Stimulated activated CD4-positive, alpha-beta T cell treated with anti-CD3 and anti-CD28 coated beads, Interleukin-4, amount 100 ng/mL, for 1 hour (primary cell): ENCODE data around the gene PKD1.

Experiments
- DNase-seq: peaks from one replicate; pipeline ENCODE4 v3.0.0-alpha.2; 2020

PKD1 gene

DNA sequence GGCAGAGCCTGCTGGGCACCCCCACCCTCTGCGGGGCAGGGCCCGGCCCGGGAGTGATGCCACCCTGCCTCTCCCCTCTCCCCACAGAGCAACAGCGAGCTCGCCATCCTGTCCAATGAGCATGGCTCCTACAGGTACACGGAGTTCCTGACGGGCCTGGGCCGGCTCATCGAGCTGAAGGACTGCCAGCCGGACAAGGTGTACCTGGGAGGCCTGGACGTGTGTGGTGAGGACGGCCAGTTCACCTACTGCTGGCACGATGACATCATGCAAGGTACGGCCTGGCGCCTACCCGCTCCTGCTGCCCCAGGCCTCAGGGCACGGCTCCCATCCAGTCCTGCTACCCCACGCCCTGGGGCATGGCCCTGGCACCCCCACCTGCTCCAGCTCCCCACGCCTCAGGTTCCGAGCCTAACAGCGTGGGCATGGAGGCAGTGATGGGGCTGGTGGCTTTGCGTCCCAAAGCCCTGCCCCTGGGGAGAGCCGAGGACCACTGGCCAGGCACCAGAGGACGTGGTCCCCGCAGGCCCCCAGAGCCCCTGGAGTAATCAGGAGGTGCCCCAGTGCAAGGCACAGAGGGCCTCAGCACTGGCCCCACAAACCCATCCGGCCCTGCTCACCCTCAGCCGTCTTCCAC, 49.5 kb downstream of the PKD1 start:
- DNase-seq = no peak

DNA sequence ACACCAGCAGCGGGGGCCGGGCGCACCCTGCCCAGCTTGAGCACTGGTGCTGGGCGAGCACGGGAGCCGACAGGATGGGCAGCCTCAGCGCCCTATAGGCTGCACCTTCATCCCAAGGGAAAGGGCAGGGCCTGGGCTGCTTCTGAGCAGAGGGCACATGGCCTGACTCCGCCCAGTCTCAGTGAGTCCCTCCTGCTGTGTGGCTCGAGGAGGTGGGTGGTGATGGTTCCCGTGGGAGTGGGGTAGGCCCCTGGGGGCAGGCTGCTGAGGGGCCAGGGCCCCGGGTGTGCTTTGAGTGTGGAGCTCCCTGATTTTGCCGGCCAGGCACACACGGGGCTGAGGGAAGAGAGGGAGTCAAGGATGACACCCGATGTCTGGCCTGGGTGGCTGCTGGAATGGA, 50.0 kb downstream of the PKD1 start:
- DNase-seq = no peak

DNA sequence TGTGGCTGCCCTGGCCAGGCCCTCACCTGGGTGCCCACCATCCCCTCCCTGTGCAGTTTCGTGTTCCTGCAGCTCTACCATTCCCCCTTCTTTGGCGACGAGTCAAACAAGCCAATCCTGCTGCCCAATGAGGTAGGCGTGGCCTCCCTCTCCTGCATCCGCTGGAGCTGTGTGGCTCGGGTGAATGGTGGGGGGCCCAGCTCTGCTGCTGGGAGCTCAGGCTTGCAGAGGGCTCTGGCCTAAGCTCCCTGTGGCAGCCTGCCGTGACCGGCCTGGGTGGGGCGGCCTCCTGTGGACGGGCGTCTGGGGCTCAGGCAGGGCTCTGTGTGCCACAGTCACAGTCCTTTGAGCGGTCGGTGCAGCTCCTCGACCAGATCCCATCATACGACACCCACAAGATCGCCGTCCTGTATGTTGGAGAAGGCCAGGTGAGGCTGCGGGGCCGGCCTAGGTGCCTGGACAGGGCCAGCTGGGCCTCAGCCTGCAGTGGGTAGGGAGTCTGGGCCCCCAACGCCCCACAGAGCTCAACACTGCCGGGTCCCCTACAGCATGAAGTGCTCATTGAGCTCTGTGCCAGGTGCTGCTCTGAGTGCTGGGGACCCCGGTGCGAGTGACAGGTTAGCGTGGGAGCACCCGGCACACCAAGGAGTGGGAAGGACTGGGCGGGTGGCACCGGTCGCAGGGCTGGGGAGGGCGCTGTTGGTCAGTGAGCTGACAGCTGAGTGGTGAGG, 50.6 kb downstream of the PKD1 start:
- no peak for DNase-seq

DNA sequence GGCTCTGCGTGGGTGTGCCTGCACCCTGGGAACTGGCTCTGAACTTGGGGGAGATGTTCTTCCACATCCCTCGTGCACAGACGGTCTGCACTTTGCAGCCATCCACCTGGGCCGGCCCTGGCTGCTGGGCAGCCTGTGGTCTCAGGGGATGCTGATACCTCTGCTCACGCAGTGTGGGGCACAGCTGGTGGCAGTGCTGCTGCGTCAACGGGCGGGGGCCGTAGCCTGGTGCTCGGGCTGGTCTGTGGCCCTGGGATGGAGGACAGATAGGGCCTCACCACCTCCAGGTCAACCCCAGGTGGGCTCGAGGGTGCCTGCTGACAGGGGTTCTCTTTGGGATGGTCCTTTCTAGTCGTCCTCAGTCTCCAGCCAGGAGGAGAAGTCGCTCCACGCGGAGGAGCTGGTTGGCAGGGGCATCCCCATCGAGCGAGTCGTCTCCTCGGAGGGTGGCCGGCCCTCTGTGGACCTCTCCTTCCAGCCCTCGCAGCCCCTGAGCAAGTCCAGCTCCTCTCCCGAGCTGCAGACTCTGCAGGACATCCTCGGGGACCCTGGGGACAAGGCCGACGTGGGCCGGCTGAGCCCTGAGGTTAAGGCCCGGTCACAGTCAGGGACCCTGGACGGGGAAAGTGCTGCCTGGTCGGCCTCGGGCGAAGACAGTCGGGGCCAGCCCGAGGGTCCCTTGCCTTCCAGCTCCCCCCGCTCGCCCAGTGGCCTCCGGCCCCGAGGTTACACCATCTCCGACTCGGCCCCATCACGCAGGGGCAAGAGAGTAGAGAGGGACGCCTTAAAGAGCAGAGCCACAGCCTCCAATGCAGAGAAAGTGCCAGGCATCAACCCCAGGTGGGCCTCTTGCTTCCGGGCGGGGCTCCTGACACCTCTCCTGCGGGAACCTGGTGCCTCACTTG, 51.6 kb downstream of the PKD1 start:
- no peak for DNase-seq

DNA sequence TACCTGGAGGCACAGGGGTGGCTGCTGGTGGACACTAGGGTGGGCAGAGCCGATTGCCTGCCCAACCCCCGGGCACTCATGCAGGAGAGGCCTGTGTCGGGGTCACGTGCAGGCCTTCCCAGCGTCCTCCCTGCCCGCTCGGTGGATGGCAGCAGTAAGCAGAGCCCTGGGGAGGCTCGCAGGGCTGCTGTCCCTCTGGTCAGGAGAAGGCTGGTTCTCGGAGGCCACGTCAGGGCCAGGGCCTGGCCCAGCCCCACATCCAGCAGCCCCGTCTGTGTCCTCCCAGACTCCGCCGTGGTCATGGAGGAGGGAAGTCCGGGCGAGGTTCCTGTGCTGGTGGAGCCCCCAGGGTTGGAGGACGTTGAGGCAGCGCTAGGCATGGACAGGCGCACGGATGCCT, 52.3 kb downstream of the PKD1 start:
- DNase-seq = no peak

DNA sequence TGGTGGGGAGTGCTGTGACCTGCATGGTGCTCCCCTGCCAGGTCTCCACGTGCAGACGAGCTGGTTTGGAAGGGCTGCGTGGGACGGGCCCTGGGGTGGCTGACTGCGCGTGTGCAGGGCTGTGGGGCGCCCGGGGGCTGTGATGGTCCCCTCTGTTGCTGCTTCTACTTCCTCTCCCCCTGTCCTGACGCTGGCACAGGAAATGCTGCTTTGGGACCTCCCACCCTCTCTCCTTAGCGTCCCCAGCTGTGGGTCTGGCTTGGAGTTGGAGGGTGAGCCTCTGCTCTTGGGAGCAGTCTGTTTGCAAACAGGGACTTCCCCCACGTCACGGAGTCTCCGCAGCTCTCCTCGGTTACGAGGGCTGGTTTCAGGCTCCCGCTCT, 52.7 kb downstream of the PKD1 start:
- no peak for DNase-seq

DNA sequence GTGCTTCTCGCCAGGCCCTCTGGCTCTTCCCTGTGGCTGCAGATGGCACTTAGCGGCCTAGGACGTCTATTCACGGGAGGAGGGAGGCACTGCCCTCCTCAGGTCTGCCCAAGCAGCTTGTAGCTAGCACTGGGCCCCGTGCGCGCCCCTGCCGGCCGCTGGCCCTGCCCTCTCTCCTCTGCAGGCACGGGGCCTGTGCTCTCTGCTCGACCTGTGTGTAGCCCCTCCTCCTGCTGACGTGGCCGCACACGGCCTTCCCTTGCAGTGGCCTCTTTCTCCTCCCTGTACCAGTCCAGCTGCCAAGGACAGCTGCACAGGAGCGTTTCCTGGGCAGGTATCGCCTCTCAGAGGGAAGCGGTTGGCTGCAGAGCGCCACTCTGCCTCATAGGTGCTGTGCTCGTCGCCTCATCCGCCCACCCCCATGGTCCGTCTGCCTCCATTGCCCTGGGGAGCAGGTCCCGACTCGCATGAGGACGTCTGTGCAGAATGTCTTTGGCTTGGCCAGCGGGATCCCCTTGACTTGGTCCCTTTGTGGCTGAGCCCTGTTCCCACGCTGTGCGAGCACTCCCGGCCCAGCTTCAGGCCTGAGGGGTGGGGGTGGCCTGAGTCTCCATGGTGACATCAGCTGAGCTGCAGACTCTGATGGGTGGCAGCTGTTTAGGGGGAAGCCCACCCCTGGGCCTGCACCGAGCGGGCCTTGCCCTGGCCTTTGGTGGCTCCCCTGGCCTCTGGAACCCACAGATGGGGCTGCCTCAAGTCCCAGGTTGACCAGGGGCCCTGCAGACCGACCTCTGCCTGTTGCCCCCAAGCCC, 53.3 kb downstream of the PKD1 start:
- no peak for DNase-seq

DNA sequence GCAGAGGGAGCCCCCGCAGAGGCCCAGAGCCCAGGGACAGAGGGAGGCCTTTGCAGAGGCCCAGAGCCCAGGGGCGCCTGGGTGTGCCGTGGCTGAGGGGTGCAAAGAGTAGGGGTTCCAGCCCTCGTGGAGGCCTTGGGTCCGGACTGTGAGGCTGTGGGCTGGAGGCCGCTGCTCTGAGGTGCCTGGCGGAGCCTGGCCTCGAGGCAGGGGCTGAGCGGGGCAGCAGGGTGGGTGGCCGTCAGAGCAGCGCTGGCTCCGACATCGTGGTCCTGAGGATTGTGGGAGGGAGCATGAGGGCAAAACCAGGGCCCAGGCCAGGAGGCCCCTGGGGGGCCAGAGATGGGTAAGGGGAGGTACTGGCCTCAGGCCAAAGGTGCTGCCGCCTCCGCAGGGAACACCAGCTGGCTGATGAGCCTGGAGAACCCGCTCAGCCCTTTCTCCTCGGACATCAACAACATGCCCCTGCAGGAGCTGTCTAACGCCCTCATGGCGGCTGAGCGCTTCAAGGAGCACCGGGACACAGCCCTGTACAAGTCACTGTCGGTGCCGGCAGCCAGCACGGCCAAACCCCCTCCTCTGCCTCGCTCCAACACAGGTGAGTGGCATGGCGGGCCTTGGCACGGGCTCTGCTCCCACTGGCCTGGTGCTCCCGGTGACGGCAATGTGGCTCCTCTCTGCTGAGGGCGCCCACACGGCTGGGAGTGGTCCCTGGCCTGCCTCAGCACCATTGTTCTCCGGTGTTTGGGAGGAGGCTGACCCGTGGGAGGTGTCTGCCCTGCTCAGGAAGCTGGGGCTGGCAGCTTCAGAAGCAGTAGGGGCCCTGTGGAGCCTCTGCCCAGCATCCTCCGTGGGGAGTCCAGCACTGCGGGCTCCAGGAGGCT, 54.3 kb downstream of the PKD1 start:
- DNase-seq = no peak

DNA sequence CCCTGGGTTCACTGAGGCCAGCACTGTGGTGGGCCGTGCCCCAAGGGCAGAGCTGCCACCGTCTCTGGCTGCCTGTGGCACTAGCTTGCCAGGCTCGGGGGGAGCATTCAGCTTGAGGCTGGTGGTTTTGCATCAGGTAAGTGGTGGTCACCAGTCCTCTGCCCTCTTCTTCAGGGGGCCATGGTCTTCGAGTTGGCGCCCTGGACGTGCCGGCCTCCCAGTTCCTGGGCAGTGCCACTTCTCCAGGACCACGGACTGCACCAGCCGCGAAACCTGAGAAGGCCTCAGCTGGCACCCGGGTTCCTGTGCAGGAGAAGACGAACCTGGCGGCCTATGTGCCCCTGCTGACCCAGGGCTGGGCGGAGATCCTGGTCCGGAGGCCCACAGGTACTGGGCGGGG, 55.7 kb downstream of the PKD1 start:
- no peak for DNase-seq

DNA sequence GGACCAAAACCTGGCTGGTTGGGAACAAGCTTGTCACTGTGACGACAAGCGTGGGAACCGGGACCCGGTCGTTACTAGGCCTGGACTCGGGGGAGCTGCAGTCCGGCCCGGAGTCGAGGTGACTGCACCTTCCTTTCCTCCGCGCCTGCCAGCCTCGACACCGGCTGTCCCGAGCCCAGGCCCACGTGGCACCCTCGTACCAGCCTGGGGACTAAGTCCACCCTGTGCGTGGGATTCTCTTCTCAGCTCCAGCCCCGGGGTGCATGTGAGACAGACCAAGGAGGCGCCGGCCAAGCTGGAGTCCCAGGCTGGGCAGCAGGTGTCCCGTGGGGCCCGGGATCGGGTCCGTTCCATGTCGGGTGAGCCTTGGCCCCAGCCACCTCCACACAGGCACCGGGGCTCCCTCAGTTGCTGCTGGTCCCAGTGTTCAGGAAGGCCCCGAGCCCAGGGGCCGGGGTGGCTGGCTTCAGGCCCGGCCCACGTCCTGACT, 56.3 kb downstream of the PKD1 start:
- DNase-seq = no peak

DNA sequence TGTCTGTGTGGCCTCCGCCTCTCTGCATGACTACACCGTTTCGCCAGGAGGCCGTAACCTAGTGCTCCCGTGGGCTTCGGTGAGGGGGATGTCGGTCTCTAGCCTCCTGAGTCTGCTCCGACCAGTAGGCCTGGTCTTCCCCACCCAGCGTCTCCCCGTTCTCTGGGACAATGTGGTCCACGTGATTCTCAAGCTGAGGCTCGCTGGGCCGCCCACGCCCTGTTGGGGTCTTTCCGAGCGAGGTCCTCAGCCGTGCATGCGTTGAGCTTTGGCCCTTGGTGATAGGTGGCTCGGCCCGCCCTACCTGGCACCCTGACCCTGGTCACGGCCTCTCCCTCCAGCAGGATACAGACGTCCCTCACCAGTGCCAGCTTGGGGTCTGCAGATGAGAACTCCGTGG, 57.0 kb downstream of the PKD1 start:
- no peak for DNase-seq

DNA sequence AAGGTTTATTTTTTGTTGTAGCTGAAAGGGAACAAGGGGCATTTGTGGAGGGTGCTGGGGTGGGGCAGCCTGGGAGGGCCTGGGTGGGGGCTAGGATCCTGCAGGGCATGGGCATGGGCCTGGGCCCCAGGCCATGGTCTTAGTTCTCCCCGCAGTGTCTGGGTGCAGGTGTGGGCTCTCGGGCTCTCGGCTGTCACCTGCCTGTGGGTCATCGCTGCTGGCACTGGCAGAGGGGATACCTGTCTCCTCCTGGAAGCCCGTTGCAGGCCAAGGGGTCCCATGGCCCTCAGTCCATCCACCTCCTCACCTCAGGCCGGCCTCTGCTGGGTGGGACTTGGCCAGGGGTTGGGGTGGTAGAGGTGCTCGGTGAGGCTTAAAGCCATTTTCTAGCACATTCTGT, 57.6 kb downstream of the PKD1 start:
- no peak for DNase-seq

DNA sequence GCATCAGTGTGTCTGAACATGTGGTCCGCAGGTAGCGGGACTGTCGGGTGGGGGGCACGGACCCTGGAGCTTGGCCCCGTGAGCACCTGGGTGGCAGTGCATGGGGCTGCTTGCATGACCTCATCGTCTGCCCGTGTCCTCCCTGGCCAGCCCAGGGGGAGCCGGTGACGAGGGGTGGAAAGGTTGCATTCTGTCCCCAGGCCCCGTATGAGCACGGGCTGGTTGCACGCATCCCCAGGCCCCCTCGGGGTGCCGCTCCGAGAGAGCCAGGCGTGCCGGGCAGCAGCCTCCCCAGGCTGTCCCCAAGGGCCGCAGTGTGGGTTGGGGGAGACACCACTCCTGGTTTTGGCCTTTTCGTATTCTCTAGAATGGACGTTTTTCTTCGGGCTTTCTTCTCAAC, 58.0 kb downstream of the PKD1 start:
- no peak for DNase-seq

DNA sequence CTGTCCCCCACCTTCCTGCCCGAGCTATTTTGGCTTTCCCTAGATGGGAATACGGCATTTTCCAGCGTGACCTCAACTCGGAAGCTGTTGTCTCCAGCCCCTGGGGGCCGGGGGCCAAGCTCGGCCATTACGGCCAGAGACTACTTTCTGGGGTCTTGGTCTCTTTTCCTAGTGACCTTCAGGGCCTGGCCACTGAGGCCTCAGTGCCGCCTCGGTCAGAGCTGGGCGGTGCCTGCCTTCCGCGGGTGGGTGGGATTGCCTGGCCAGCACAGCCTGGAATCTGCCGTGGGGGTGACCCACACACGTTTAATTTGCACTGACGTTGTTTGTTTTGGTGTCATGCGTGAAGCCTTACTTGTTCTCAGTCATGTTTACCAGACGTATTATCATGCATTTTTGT, 58.7 kb downstream of the PKD1 start:
- no peak for DNase-seq

DNA sequence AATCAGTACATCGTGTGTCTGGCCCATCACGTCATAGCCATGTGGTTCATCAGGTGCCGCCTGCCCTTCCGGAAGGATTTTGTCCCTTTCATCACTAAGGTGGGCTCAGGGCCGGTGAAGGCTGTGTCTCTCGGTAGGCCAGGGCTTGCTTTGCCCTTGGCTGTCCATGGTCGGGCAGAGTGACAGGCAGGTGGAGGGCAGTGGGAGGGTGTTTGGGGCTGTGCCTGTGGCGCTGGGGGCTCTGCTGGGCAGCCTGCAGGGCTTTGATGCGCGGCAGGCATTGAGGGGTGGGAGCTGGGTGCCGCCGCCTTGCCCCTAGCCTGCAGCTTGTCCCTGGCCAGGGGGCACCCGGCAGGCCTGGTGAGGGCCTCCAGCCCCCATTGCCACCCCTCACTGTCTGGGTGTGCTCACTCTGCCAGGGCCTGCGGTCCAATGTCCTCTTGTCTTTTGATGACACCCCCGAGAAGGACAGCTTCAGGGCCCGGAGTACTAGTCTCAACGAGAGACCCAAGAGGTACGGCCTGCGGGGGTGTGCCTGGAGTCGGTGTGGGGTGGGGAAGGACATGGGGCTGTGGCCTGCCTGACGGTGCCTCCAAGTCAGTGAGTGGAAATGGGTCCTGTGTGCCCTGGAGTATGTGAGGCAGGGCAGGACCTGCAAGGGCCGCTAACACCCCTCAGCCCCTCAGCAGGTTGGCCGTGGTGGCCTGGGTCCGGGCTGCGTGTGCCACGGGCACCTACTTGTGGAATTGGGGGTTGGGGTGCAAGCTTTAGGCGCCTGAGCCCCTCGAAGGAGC, 59.4 kb downstream of the PKD1 start:
- DNase-seq = no peak

DNA sequence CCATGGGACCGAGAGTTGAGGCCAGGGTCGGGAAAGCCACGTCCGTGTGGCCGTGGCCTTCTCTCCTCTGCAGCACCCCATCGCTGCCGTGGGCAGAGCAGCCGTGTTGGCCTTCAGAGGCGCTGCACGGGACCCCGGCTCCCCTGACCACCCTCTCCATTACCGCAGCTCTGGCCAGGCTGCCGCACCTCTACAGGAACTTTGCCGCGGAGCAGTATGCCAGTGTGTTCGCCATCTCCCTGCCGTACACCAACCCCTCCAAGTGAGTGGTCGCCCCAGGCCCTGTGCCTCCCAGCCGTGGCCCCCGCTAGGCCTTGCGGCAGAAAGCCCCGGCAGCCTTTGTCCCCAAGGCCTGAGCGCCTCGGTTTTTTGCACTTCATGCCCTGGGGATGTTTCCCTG, 60.1 kb downstream of the PKD1 start:
- no peak for DNase-seq

DNA sequence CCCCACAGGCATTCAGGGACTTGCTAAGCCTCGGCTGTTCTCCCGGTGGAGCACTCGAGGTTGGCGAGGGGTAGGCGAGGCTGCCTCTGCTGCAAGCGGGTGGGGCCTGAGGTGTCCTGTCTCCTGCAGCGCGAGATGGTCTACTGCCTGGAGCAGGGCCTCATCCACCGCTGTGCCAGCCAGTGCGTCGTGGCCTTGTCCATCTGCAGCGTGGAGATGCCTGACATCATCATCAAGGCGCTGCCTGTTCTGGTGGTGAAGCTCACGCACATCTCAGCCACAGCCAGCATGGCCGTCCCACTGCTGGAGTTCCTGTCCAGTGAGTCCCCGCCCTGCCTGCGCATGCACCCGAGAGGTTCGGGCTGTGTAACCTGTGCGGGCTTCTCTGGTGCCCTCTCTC, 61.6 kb downstream of the PKD1 start:
- no peak for DNase-seq

DNA sequence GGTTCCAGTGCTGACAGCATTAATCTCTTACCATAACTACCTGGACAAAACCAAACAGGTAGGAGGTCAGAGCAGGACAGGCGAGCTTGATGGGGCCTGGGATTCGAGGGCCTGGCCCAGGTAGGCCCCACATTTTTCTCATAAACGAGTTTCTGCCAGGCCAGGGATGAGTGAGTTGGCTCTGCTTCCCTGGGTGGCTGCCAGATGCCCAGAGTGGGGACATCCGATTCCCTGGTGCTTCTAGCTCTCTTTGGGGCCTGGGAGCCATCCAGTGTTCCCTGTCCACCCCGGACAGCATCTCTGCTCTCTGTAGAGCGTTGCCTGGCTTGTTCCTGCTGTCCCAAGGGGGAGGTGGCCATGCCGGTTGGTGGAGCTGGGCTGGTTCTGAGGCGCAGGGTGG, 62.8 kb downstream of the PKD1 start:
- no peak for DNase-seq

DNA sequence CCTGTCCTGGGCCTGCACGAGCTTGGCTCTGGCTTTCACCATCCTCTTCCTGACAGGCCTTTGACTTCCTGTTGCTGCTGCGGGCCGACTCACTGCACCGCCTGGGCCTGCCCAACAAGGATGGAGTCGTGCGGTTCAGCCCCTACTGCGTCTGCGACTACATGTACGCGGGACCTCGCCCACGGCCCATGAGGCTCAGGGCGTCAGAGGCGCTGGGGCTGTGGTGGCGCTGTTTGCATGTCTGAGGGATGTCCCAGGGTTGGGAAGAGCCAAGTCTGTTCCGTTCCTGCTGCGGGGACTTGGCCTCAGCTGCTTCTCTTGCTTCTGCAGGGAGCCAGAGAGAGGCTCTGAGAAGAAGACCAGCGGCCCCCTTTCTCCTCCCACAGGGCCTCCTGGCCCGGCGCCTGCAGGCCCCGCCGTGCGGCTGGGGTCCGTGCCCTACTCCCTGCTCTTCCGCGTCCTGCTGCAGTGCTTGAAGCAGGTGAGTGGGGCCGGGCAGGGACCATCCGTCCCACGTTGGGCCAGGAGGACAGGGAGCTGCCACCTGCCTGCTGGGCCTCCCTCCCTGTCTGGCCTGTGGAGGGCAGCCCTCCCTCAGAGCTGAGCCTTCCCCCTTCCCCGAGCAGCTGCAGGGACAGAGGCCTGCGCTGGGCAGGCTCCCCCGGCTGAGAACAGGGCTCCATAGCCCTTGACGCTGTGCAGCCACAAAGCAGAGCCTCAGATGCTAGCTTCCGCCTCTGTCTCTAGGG, 64.1 kb downstream of the PKD1 start:
- no peak for DNase-seq
